ENCODE results near the gene ITPR2.
A peak's percentile ranks its signal among the peaks of the same experiment; 100 is the strongest.

ITPR2 gene

DNA sequence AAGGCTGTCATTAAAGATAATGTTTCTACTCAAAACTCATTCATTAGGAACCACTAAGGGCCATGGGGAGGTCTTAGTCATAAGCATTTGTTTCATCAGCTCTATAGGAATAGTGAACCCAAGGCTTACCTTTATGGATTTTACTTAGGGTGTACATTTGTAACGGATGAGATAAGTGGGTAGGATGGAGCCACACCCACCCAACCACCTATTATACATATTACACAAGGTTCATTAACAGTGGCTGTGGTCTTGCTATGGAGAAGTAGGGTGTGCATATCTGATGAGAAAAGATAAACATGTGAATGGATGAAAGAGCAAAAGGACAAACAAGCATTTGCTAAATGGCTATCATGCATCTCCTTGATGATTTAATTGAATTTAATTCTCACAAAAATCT lies 39.6 kb upstream of the ITPR2 start:
- H2BK12ac ChIP-seq (ENCODE audit: low read length): no peak overlapping the region
- H3K14ac ChIP-seq (ENCODE audit: low read length): no peak overlapping the region
- H2AFZ ChIP-seq (ENCODE audit: insufficient read depth, low read length, poor library complexity): no peak overlapping the region
- H3K27me3 ChIP-seq (ENCODE audit: insufficient read depth, low read length): no peaks in the 10 kb centered on the region
- H3K4ac ChIP-seq (ENCODE audit: low read depth, low read length): no peak overlapping the region
- no peaks in the 10 kb centered on the region for H3K9me3 ChIP-seq (ENCODE audit: insufficient read depth, low read depth, low read length)
- no peak overlapping the region for H2BK120ac ChIP-seq (ENCODE audit: insufficient read depth, low read length, poor library complexity)
- no peak overlapping the region for H3K4me3 ChIP-seq (ENCODE audit: low read depth, low read length)
- no peaks in the 10 kb centered on the region for H3K79me2 ChIP-seq (ENCODE audit: control insufficient read depth, insufficient read depth, low read length, poor library complexity)
- WGBS (ENCODE audit: extremely low coverage, insufficient coverage, insufficient read length): no CpG with 5 or more reads among the region's 1 CpG
- H3K9ac ChIP-seq (ENCODE audit: low read length): no peak overlapping the region
- H3K79me1 ChIP-seq (ENCODE audit: low read length): no peaks in the 10 kb centered on the region
- no peaks in the 10 kb centered on the region for H3K36me3 ChIP-seq (ENCODE audit: control insufficient read depth in 1 of 2, insufficient read depth in 2 of 2, low read length in 2 of 2)
- H4K12ac ChIP-seq (ENCODE audit: low read depth, low read length): no peak overlapping the region
- peaks cover 7 to 8% of the 10 kb centered on the region in 2 experiments for H3K4me1 ChIP-seq (ENCODE audit: control insufficient read depth in 1 of 2, insufficient read depth in 2 of 2, low read length in 2 of 2)
- H2AK5ac ChIP-seq (ENCODE audit: low read length): no peak overlapping the region
- H4K8ac ChIP-seq (ENCODE audit: low read depth, low read length): no peak overlapping the region
- no peak overlapping the region for H4K91ac ChIP-seq (ENCODE audit: low read depth, low read length)
- no peak overlapping the region for H3K23ac ChIP-seq (ENCODE audit: low read length)
- H3K18ac ChIP-seq (ENCODE audit: low read length): no peak overlapping the region
- no peak overlapping the region for H3K4me2 ChIP-seq (ENCODE audit: low read length)
- no peak overlapping the region for H2BK5ac ChIP-seq (ENCODE audit: low read depth, low read length, poor library complexity)
- no peak for DNase-seq
- no peak overlapping the region for H3K27ac ChIP-seq (ENCODE audit: low read depth, low read length)

- H2BK5ac ChIP-seq (ENCODE audit: low read depth, low read length, poor library complexity): no peak overlapping the region
- no peak overlapping the region for H4K12ac ChIP-seq (ENCODE audit: low read depth, low read length)
- no peak overlapping the region for H3K23ac ChIP-seq (ENCODE audit: low read length)
- H3K4ac ChIP-seq (ENCODE audit: low read depth, low read length): no peak overlapping the region
- H2BK120ac ChIP-seq (ENCODE audit: insufficient read depth, low read length, poor library complexity): no peak overlapping the region
- H3K4me2 ChIP-seq (ENCODE audit: low read length): no peak overlapping the region
- no peak overlapping the region for H4K91ac ChIP-seq (ENCODE audit: low read depth, low read length)
- H3K14ac ChIP-seq (ENCODE audit: low read length): no peak overlapping the region
- no peaks in the 10 kb centered on the region for H3K36me3 ChIP-seq (ENCODE audit: control insufficient read depth in 1 of 2, insufficient read depth in 2 of 2, low read length in 2 of 2)
- H3K4me3 ChIP-seq (ENCODE audit: low read depth, low read length): no peak overlapping the region
- peaks cover 7 to 8% of the 10 kb centered on the region in 2 experiments for H3K4me1 ChIP-seq (ENCODE audit: control insufficient read depth in 1 of 2, insufficient read depth in 2 of 2, low read length in 2 of 2)
- no peak overlapping the region for H2AFZ ChIP-seq (ENCODE audit: insufficient read depth, low read length, poor library complexity)
- H3K79me2 ChIP-seq (ENCODE audit: control insufficient read depth, insufficient read depth, low read length, poor library complexity): no peaks in the 10 kb centered on the region
- no peak overlapping the region for H3K27ac ChIP-seq (ENCODE audit: low read depth, low read length)
- H3K9ac ChIP-seq (ENCODE audit: low read length): no peak overlapping the region
- DNase-seq: no peak
- no CpG with 5 or more reads among the region's 2 CpGs for WGBS (ENCODE audit: extremely low coverage, insufficient coverage, insufficient read length)
- H2AK5ac ChIP-seq (ENCODE audit: low read length): no peak overlapping the region
- H3K27me3 ChIP-seq (ENCODE audit: insufficient read depth, low read length): no peaks in the 10 kb centered on the region
- no peak overlapping the region for H2BK12ac ChIP-seq (ENCODE audit: low read length)
- H3K79me1 ChIP-seq (ENCODE audit: low read length): no peaks in the 10 kb centered on the region
- H4K8ac ChIP-seq (ENCODE audit: low read depth, low read length): no peak overlapping the region
- H3K9me3 ChIP-seq (ENCODE audit: insufficient read depth, low read depth, low read length): no peaks in the 10 kb centered on the region
- H3K18ac ChIP-seq (ENCODE audit: low read length): no peak overlapping the region
Observed at GRCh38 chr12:26871985-26872384, 39.0 kb upstream of the ITPR2 start.

GRCh38 chr12:26870491-26871419 lies 37.8 kb upstream of the ITPR2 start:
- no peak overlapping the region for H3K4me2 ChIP-seq (ENCODE audit: low read length)
- no peak overlapping the region for H2AFZ ChIP-seq (ENCODE audit: insufficient read depth, low read length, poor library complexity)
- no peak overlapping the region for H2BK12ac ChIP-seq (ENCODE audit: low read length)
- H3K14ac ChIP-seq (ENCODE audit: low read length): no peak overlapping the region
- H3K79me2 ChIP-seq (ENCODE audit: control insufficient read depth, insufficient read depth, low read length, poor library complexity): no peaks in the 10 kb centered on the region
- no peak overlapping the region for H3K4me3 ChIP-seq (ENCODE audit: low read depth, low read length)
- no peak overlapping the region for H4K12ac ChIP-seq (ENCODE audit: low read depth, low read length)
- H3K18ac ChIP-seq (ENCODE audit: low read length): no peak overlapping the region
- peak; percentile 56 to 76 for DNase-seq
- no peak overlapping the region for H3K23ac ChIP-seq (ENCODE audit: low read length)
- no peaks in the 10 kb centered on the region for H3K27me3 ChIP-seq (ENCODE audit: insufficient read depth, low read length)
- H2AK5ac ChIP-seq (ENCODE audit: low read length): no peak overlapping the region
- H3K36me3 ChIP-seq (ENCODE audit: control insufficient read depth in 1 of 2, insufficient read depth in 2 of 2, low read length in 2 of 2): no peaks in the 10 kb centered on the region
- no peak overlapping the region for H3K4ac ChIP-seq (ENCODE audit: low read depth, low read length)
- no peaks in the 10 kb centered on the region for H3K79me1 ChIP-seq (ENCODE audit: low read length)
- no peak overlapping the region for H4K8ac ChIP-seq (ENCODE audit: low read depth, low read length)
- no peak overlapping the region for H4K91ac ChIP-seq (ENCODE audit: low read depth, low read length)
- no peak overlapping the region for H3K9ac ChIP-seq (ENCODE audit: low read length)
- no peaks in the 10 kb centered on the region for H3K9me3 ChIP-seq (ENCODE audit: insufficient read depth, low read depth, low read length)
- H3K27ac ChIP-seq (ENCODE audit: low read depth, low read length): no peak overlapping the region
- H2BK5ac ChIP-seq (ENCODE audit: low read depth, low read length, poor library complexity): no peak overlapping the region
- no CpG with 5 or more reads among the region's 11 CpGs for WGBS (ENCODE audit: extremely low coverage, insufficient coverage, insufficient read length)
- H3K4me1 ChIP-seq (ENCODE audit: control insufficient read depth in 1 of 2, insufficient read depth in 2 of 2, low read length in 2 of 2): peaks cover 7 to 8% of the 10 kb centered on the region in 2 experiments
- no peak overlapping the region for H2BK120ac ChIP-seq (ENCODE audit: insufficient read depth, low read length, poor library complexity)

GRCh38 chr12:26869908-26870459 lies 37.0 kb upstream of the ITPR2 start:
- Histone ChIP-seq H2BK5ac (ENCODE audit: low read depth, low read length, poor library complexity) (no peak overlapping the region), H3K9me3 (ENCODE audit: insufficient read depth, low read depth, low read length) (no peaks in the 10 kb centered on the region), H3K36me3 (ENCODE audit: control insufficient read depth in 1 of 2, insufficient read depth in 2 of 2, low read length in 2 of 2) (no peaks in the 10 kb centered on the region), H2AFZ (ENCODE audit: insufficient read depth, low read length, poor library complexity) (no peak overlapping the region), H2BK12ac (ENCODE audit: low read length) (no peak overlapping the region), H4K12ac (ENCODE audit: low read depth, low read length) (no peak overlapping the region), H2BK120ac (ENCODE audit: insufficient read depth, low read length, poor library complexity) (no peak overlapping the region), H3K23ac (ENCODE audit: low read length) (no peak overlapping the region), H3K4ac (ENCODE audit: low read depth, low read length) (no peak overlapping the region), H3K9ac (ENCODE audit: low read length) (no peak overlapping the region), H3K27me3 (ENCODE audit: insufficient read depth, low read length) (no peaks in the 10 kb centered on the region), H3K18ac (ENCODE audit: low read length) (no peak overlapping the region), H3K4me2 (ENCODE audit: low read length) (no peak overlapping the region), H3K4me1 (ENCODE audit: control insufficient read depth in 1 of 2, insufficient read depth in 2 of 2, low read length in 2 of 2) (peaks cover 7 to 8% of the 10 kb centered on the region in 2 experiments), H3K79me2 (ENCODE audit: control insufficient read depth, insufficient read depth, low read length, poor library complexity) (no peaks in the 10 kb centered on the region), H3K4me3 (ENCODE audit: low read depth, low read length) (no peak overlapping the region), H4K8ac (ENCODE audit: low read depth, low read length) (no peak overlapping the region), H3K27ac (ENCODE audit: low read depth, low read length) (no peak overlapping the region), H3K14ac (ENCODE audit: low read length) (no peak overlapping the region), H4K91ac (ENCODE audit: low read depth, low read length) (no peak overlapping the region), H2AK5ac (ENCODE audit: low read length) (no peak overlapping the region), H3K79me1 (ENCODE audit: low read length) (no peaks in the 10 kb centered on the region)
- no CpG with 5 or more reads among the region's 6 CpGs for WGBS (ENCODE audit: extremely low coverage, insufficient coverage, insufficient read length)
- DNase-seq: no peak

All from trophoblast cell (in vitro differentiated cells and primary cell).